Gastrocnemius medialis (tissue), 4 donors: Measurements from ENCODE around the gene NPAS3. TPM values are rescaled to one million over a fixed set of nuclear protein-coding genes. Genes with fewer than 3 reads are reported as not detected.

Experiments used
- ATAC-seq, 2 donors: fragments of 150-250 bp; one replicate each; pipeline ENCODE4 v1.9.1; 2016
- DNase-seq, 2 donors: peaks; one replicate each; pipeline ENCODE4 v3.0.0-alpha.2; 2019
- H3K27ac ChIP-seq, 4 donors: fragments of 200-600 bp; sonication (generic); 1 replicate in 1 of 4; 2 replicates in 3 of 4; pipeline ENCODE4 v1.5.1; 2016 to 2018; ENCODE audit warnings: mild to moderate bottlenecking in 2 of 4, moderate library complexity in 1 of 4
- H3K27me3 ChIP-seq, 3 donors: fragments of 200-600 bp; sonication (generic) in 2 of 3; 1 replicate in 1 of 3; 2 replicates in 2 of 3; pipeline versions ENCODE4 v1.5.1 to v1.6.0; 2016 to 2019; ENCODE audit warnings: mild to moderate bottlenecking in 1 of 3, moderate library complexity in 1 of 3
- H3K36me3 ChIP-seq, 2 donors: fragments of 200-600 bp; sonication (generic) in 1 of 2; one replicate each; pipeline ENCODE4 v1.5.1; 2017 to 2018
- H3K4me1 ChIP-seq, 2 donors: fragments of 200-600 bp; sonication (generic) in 1 of 2; one replicate each; pipeline ENCODE4 v1.5.1; 2016 to 2017; ENCODE audit warnings: mild to moderate bottlenecking in 2 of 2
- H3K4me3 ChIP-seq, 4 donors: fragments of 200-600 bp; sonication (generic) in 3 of 4; 1 replicate in 1 of 4; 2 replicates in 3 of 4; pipeline ENCODE4 v1.5.1; 2016 to 2019; ENCODE audit warnings: mild to moderate bottlenecking in 2 of 4
- H3K9me3 ChIP-seq, 3 donors: fragments of 200-600 bp; sonication (generic) in 2 of 3; 1 replicate in 1 of 3; 2 replicates in 2 of 3; pipeline ENCODE4 v1.5.1; 2016 to 2019
- CTCF ChIP-seq, 5 experiments: fragments of 450-650 bp in 3 of 5; fragments of 200-600 bp in 2 of 5; sonication (generic) in 2 of 5; IDR thresholded peaks in 4 of 5; conservative IDR thresholded peaks in 1 of 5; 1 replicate in 4 of 5; 2 replicates in 1 of 5; pipeline ENCODE4 v1.5.1; 2016 to 2019; ENCODE audit warnings: antibody characterized with exemption in 5 of 5, mild to moderate bottlenecking in 3 of 5, moderate library complexity in 3 of 5
- POLR2A ChIP-seq, 2 donors: fragments of 450-650 bp; IDR thresholded peaks; one replicate each; pipeline ENCODE4 v1.6.1; 2017; ENCODE audit warnings: antibody characterized with exemption in 2 of 2, mild to moderate bottlenecking in 2 of 2, moderate library complexity in 2 of 2
- in situ Hi-C, 4 donors: fragments of 200-750 bp; cut with MboI; loops; one replicate each; pipeline versions ENCODE4 v1.15.0 to v1.8.0; 2017; ENCODE audit warnings: low sequenced_read_pairs in 4 of 4
- intact Hi-C: fragments of 100-400 bp; cut with DNase I; formaldehyde crosslinking; loops from one replicate; pipeline ENCODE4 v1.15.1; 2023; ENCODE audit warnings: low total_unique reads
- total RNA-seq, 4 donors: library from RNA; depleted of rRNA; stranded (reverse); fragments of >200 nt; gene quantifications; one replicate each; pipeline versions ENCODE4 v1.1.0 to v1.2.3, GENCODE V29; 2016

NPAS3 gene
- total RNA-seq, 4 donors from 2014 or later, result 0.82 to 1.00 TPM; not detected in 2

- TF ChIP-seq CTCF (IDR thresholded peaks at IDR 0.05 in 4 of 5, conservative IDR thresholded peaks at IDR 0.05 in 1 of 5) (no peak), POLR2A (IDR thresholded peaks at IDR 0.05) (no peak)
- no peaks in the 10 kb centered on the region for H3K36me3 ChIP-seq
- H3K27ac ChIP-seq, result no peak overlapping the region
- intact Hi-C loops (no loop called here), in situ Hi-C loops (no loop called here)
- no peak for ATAC-seq
- no peaks in the 10 kb centered on the region for H3K4me1 ChIP-seq
- H3K4me3 ChIP-seq, result no peak overlapping the region
- no peaks in the 10 kb centered on the region for H3K27me3 ChIP-seq
- no peak for DNase-seq
- no peaks in the 10 kb centered on the region for H3K9me3 ChIP-seq
Measured at GRCh38 chr14:33737446-33737845, 798.8 kb downstream of the NPAS3 start.

- Histone ChIP-seq H3K4me1 (no peaks in the 10 kb centered on the region), H3K36me3 (no peaks in the 10 kb centered on the region), H3K4me3 (no peak overlapping the region), H3K9me3 (no peaks in the 10 kb centered on the region), H3K27ac (no peak overlapping the region), H3K27me3 (no peaks in the 10 kb centered on the region)
- no peak for DNase-seq
- TF ChIP-seq CTCF (IDR thresholded peaks at IDR 0.05 in 4 of 5, conservative IDR thresholded peaks at IDR 0.05 in 1 of 5), result no peak
- TF ChIP-seq POLR2A (IDR thresholded peaks at IDR 0.05), result no peak
- in situ Hi-C loops (no loop called here), intact Hi-C loops (no loop called here)
- no peak for ATAC-seq
Measured at GRCh38 chr14:33738029-33738428, 799.4 kb downstream of the NPAS3 start.

- Histone ChIP-seq H3K4me1 (no peaks in the 10 kb centered on the region), H3K36me3 (no peaks in the 10 kb centered on the region), H3K27ac (no peak overlapping the region), H3K4me3 (no peak overlapping the region), H3K9me3 (no peaks in the 10 kb centered on the region), H3K27me3 (no peaks in the 10 kb centered on the region)
- intact Hi-C loops, result no loop called here
- in situ Hi-C loops, result no loop called here
- DNase-seq (no peak), ATAC-seq (no peak)
- no peak for TF ChIP-seq CTCF (IDR thresholded peaks at IDR 0.05 in 4 of 5, conservative IDR thresholded peaks at IDR 0.05 in 1 of 5)
- no peak for TF ChIP-seq POLR2A (IDR thresholded peaks at IDR 0.05)
Measured at GRCh38 chr14:33738491-33738890, 799.8 kb downstream of the NPAS3 start.

GRCh38 chr14:33740531-33740930, 801.9 kb downstream of the NPAS3 start:
- H3K9me3 ChIP-seq, result no peaks in the 10 kb centered on the region
- no peaks in the 10 kb centered on the region for H3K36me3 ChIP-seq
- intact Hi-C loops (no loop called here), in situ Hi-C loops (no loop called here)
- DNase-seq (no peak), ATAC-seq (no peak)
- no peaks in the 10 kb centered on the region for H3K27me3 ChIP-seq
- no peak overlapping the region for H3K27ac ChIP-seq
- TF ChIP-seq POLR2A (IDR thresholded peaks at IDR 0.05) (no peak), CTCF (IDR thresholded peaks at IDR 0.05 in 4 of 5, conservative IDR thresholded peaks at IDR 0.05 in 1 of 5) (no peak)
- no peaks in the 10 kb centered on the region for H3K4me1 ChIP-seq
- H3K4me3 ChIP-seq, result no peak overlapping the region

GRCh38 chr14:33742166-33742565, 803.5 kb downstream of the NPAS3 start:
- no peaks in the 10 kb centered on the region for H3K9me3 ChIP-seq
- H3K36me3 ChIP-seq, result no peaks in the 10 kb centered on the region
- intact Hi-C loops (no loop called here), in situ Hi-C loops (no loop called here)
- no peak overlapping the region for H3K27ac ChIP-seq
- DNase-seq (no peak), ATAC-seq (no peak)
- TF ChIP-seq CTCF (IDR thresholded peaks at IDR 0.05 in 4 of 5, conservative IDR thresholded peaks at IDR 0.05 in 1 of 5), result no peak
- no peak for TF ChIP-seq POLR2A (IDR thresholded peaks at IDR 0.05)
- H3K4me3 ChIP-seq, result no peak overlapping the region
- no peaks in the 10 kb centered on the region for H3K27me3 ChIP-seq
- H3K4me1 ChIP-seq, result no peaks in the 10 kb centered on the region
